HEK293 (cell line): ENCODE results near the gene ZFP62.

Source experiments
- BCL11A ChIP-seq: fragments of 450-650 bp; formaldehyde crosslinking; IDR thresholded peaks from 2 replicates; pipeline ENCODE4 v1.5.1; 2016; ENCODE audit warnings: low read depth, missing biosample characterization, missing genetic modification characterization
- BCL11B ChIP-seq: fragments of 450-650 bp; formaldehyde crosslinking; IDR thresholded peaks from 2 replicates; pipeline ENCODE4 v1.5.1; 2016; ENCODE audit warnings: low read depth, missing biosample characterization, missing genetic modification characterization
- EGR2 ChIP-seq: fragments of 450-650 bp; formaldehyde crosslinking; IDR thresholded peaks from 2 replicates; pipeline ENCODE4 v1.5.1; 2016; ENCODE audit warnings: low read depth, missing biosample characterization, missing genetic modification characterization
- KLF10 ChIP-seq: fragments of 450-650 bp; IDR thresholded peaks from 2 replicates; pipeline ENCODE4 v1.5.1; 2018; ENCODE audit warnings: missing biosample characterization, mild to moderate bottlenecking, missing genetic modification characterization
- KLF7 ChIP-seq: fragments of 450-650 bp; formaldehyde crosslinking; IDR thresholded peaks from 2 replicates; pipeline ENCODE4 v1.5.1; 2016; ENCODE audit warnings: missing biosample characterization, missing genetic modification characterization, borderline replicate concordance
- MZF1 ChIP-seq: fragments of 450-650 bp; formaldehyde crosslinking; IDR thresholded peaks from 2 replicates; pipeline ENCODE4 v1.5.1; 2017; ENCODE audit warnings: missing biosample characterization, missing genetic modification characterization, borderline replicate concordance
- OVOL3 ChIP-seq: fragments of 450-650 bp; formaldehyde crosslinking; IDR thresholded peaks from 2 replicates; pipeline ENCODE4 v1.5.1; 2016; ENCODE audit warnings: missing biosample characterization, missing genetic modification characterization
- PRDM1 ChIP-seq: fragments of 450-650 bp; formaldehyde crosslinking; IDR thresholded peaks from 2 replicates; pipeline ENCODE4; 2016; ENCODE audit warnings: missing biosample characterization, missing genetic modification characterization
- PRDM10 ChIP-seq: fragments of 450-650 bp; formaldehyde crosslinking; IDR thresholded peaks from 2 replicates; pipeline ENCODE4 v1.5.1; 2016; ENCODE audit warnings: missing biosample characterization, missing genetic modification characterization
- PRDM4 ChIP-seq: fragments of 450-650 bp; formaldehyde crosslinking; IDR thresholded peaks from 2 replicates; pipeline ENCODE4 v1.5.1; 2017; ENCODE audit warnings: missing biosample characterization, missing genetic modification characterization
- SP3 ChIP-seq: fragments of 450-650 bp; formaldehyde crosslinking; IDR thresholded peaks from 2 replicates; pipeline ENCODE4 v1.5.1; 2016; ENCODE audit warnings: missing biosample characterization, missing genetic modification characterization
- TSHZ1 ChIP-seq: fragments of 450-650 bp; formaldehyde crosslinking; IDR thresholded peaks from 2 replicates; pipeline ENCODE4 v1.5.1; 2016; ENCODE audit warnings: missing biosample characterization, missing genetic modification characterization, borderline replicate concordance
- ZBTB10 ChIP-seq: fragments of 450-650 bp; formaldehyde crosslinking; IDR thresholded peaks from 2 replicates; pipeline ENCODE4 v1.5.1; 2016; ENCODE audit warnings: missing biosample characterization, missing genetic modification characterization
- ZBTB49 ChIP-seq: fragments of 450-650 bp; formaldehyde crosslinking; IDR thresholded peaks from 2 replicates; pipeline ENCODE4 v1.5.1; 2016; ENCODE audit warnings: missing biosample characterization, missing genetic modification characterization, low read depth
- ZBTB7A ChIP-seq: fragments of 450-650 bp; formaldehyde crosslinking; IDR thresholded peaks from 2 replicates; pipeline ENCODE4 v1.5.1; 2016; ENCODE audit warnings: low read depth, missing biosample characterization, missing genetic modification characterization
- ZFHX2 ChIP-seq: fragments of 450-650 bp; formaldehyde crosslinking; conservative IDR thresholded peaks from 2 replicates; pipeline ENCODE4 v1.5.1; 2016; ENCODE audit warnings: missing biosample characterization, missing genetic modification characterization
- ZNF174 ChIP-seq: fragments of 450-650 bp; formaldehyde crosslinking; IDR thresholded peaks from 2 replicates; pipeline ENCODE4 v1.5.0; 2017; ENCODE audit warnings: missing biosample characterization, mild to moderate bottlenecking, missing genetic modification characterization
- ZNF184 ChIP-seq: fragments of 450-650 bp; IDR thresholded peaks from 2 replicates; pipeline ENCODE4 v1.5.1; 2018; ENCODE audit warnings: missing biosample characterization, mild to moderate bottlenecking, missing genetic modification characterization
- ZNF292 ChIP-seq: fragments of 450-650 bp; formaldehyde crosslinking; IDR thresholded peaks from 2 replicates; pipeline ENCODE4 v1.5.1; 2016; ENCODE audit warnings: low read depth, missing biosample characterization, missing genetic modification characterization, borderline replicate concordance
- ZNF341 ChIP-seq: fragments of 450-650 bp; formaldehyde crosslinking; IDR thresholded peaks from 2 replicates; pipeline ENCODE4; 2016; ENCODE audit warnings: low read depth, missing biosample characterization, missing genetic modification characterization
- ZNF530 ChIP-seq: fragments of 450-650 bp; formaldehyde crosslinking; IDR thresholded peaks from 2 replicates; pipeline ENCODE4 v1.5.1; 2016; ENCODE audit warnings: low read depth, missing biosample characterization, missing genetic modification characterization
- ZNF596 ChIP-seq: fragments of 450-650 bp; IDR thresholded peaks from 2 replicates; pipeline ENCODE4 v1.5.0; 2018; ENCODE audit warnings: missing biosample characterization, mild to moderate bottlenecking, missing genetic modification characterization, moderate library complexity

Gene ZFP62

GRCh38 chr5:180809403-180810209 lies 51.5 kb downstream of the ZFP62 start (continued):
- TF ChIP-seq ZBTB49 (tag by site-specific recombination) (no peak), MZF1 (tag by site-specific recombination) (no peak), ZNF341 (tag by site-specific recombination) (no peak), ZNF292 (tag by site-specific recombination) (no peak), SP3 (tag by site-specific recombination) (peak; percentile 74), ZNF596 (tag by site-specific recombination) (peak; percentile 68), ZBTB7A (tag by site-specific recombination) (peak; percentile 81), PRDM1 (peak; percentile 87), KLF7 (peak; percentile 19; the same call in 1 of the 2 replicates), PRDM4 (tag by site-specific recombination) (0 out of 2 replicates have a peak, but pooled peaks have one; percentile 30), ZBTB10 (tag by site-specific recombination) (peak; percentile 86), PRDM10 (tag by site-specific recombination) (peak; percentile 66), TSHZ1 (tag by site-specific recombination) (no peak), KLF10 (tag by site-specific recombination) (peak; percentile 58), OVOL3 (tag by site-specific recombination) (no peak), BCL11B (tag by site-specific recombination) (peak; percentile 74; the same call in 1 of the 2 replicates), BCL11A (0 out of 2 replicates have a peak, but pooled peaks have one; percentile 29), ZNF184 (no peak), EGR2 (tag by site-specific recombination) (peak; percentile 44), ZFHX2 (tag by site-specific recombination) (peak; percentile 38; the same call in 1 of the 2 replicates), ZNF530 (tag by site-specific recombination) (no peak), ZNF174 (tag by site-specific recombination) (no peak)
